ACC112 (cell line): Measurements from ENCODE around the gene ITGA7.

ENCODE experiments used
- H2AFZ ChIP-seq: fragments of 200-600 bp; sonication (generic); one replicate; pipeline ENCODE4 v1.6.0; 2017; ENCODE audit warnings: antibody characterized with exemption, low read length; ENCODE audit not compliant: unreplicated experiment
- H3K27ac ChIP-seq: fragments of 200-600 bp; sonication (generic); 2 replicates; pipeline ENCODE4 v1.5.1; 2014; ENCODE audit warnings: low read depth, mild to moderate bottlenecking, antibody characterized with exemption, low read length, moderate library complexity
- H3K27me3 ChIP-seq: fragments of 200-600 bp; sonication (generic); 2 replicates; pipeline ENCODE4 v1.6.1; 2014; ENCODE audit warnings: mild to moderate bottlenecking, antibody characterized with exemption, low read length, moderate library complexity, mixed read lengths; ENCODE audit not compliant: insufficient read depth
- H3K36me3 ChIP-seq: fragments of 200-600 bp; sonication (generic); 2 replicates; pipeline ENCODE4 v1.6.1; 2016; ENCODE audit warnings: mild to moderate bottlenecking, antibody characterized with exemption, low read length, moderate library complexity, mixed read lengths; ENCODE audit not compliant: insufficient read depth
- H3K4me1 ChIP-seq: fragments of 200-600 bp; sonication (generic); one replicate; pipeline ENCODE4 v1.6.1; 2016; ENCODE audit warnings: low read length, mixed read lengths; ENCODE audit not compliant: insufficient read depth, unreplicated experiment, control insufficient read depth
- H3K4me3 ChIP-seq: fragments of 200-600 bp; sonication (generic); 2 replicates; pipeline ENCODE4 v1.5.1; 2014; ENCODE audit warnings: mild to moderate bottlenecking, low read depth, low read length
- H3K79me2 ChIP-seq: fragments of 200-600 bp; sonication (generic); one replicate; pipeline ENCODE4 v1.6.0; 2016; ENCODE audit warnings: low read length; ENCODE audit not compliant: control insufficient read depth, unreplicated experiment, insufficient read depth

The ITGA7 gene

GRCh38 chr12:55698241-55698955 is 9.3 kb downstream of the ITGA7 start:
- H3K36me3 ChIP-seq = no peaks in the 10 kb centered on the region
- no peak overlapping the region for H3K27ac ChIP-seq
- no peak overlapping the region for H3K4me3 ChIP-seq
- peaks cover under 1% of the 10 kb centered on the region for H3K79me2 ChIP-seq
- peaks cover 13% of the 10 kb centered on the region for H3K4me1 ChIP-seq
- H2AFZ ChIP-seq = no peak overlapping the region
- no peaks in the 10 kb centered on the region for H3K27me3 ChIP-seq

GRCh38 chr12:55697686-55698085 is 10.0 kb downstream of the ITGA7 start:
- Histone ChIP-seq H3K4me1 (peaks cover 12% of the 10 kb centered on the region), H3K27ac (no peak overlapping the region), H2AFZ (no peak overlapping the region), H3K4me3 (no peak overlapping the region), H3K36me3 (no peaks in the 10 kb centered on the region), H3K79me2 (no peaks in the 10 kb centered on the region), H3K27me3 (no peaks in the 10 kb centered on the region)

- no peaks in the 10 kb centered on the region for H3K79me2 ChIP-seq
- peaks cover 12% of the 10 kb centered on the region for H3K4me1 ChIP-seq
- H3K36me3 ChIP-seq = no peaks in the 10 kb centered on the region
- H2AFZ ChIP-seq = no peak overlapping the region
- H3K27me3 ChIP-seq = no peaks in the 10 kb centered on the region
- no peak overlapping the region for H3K27ac ChIP-seq
- H3K4me3 ChIP-seq = no peak overlapping the region
These were observed 10.8 kb downstream of the ITGA7 start for GRCh38 chr12:55696796-55697462.

DNA sequence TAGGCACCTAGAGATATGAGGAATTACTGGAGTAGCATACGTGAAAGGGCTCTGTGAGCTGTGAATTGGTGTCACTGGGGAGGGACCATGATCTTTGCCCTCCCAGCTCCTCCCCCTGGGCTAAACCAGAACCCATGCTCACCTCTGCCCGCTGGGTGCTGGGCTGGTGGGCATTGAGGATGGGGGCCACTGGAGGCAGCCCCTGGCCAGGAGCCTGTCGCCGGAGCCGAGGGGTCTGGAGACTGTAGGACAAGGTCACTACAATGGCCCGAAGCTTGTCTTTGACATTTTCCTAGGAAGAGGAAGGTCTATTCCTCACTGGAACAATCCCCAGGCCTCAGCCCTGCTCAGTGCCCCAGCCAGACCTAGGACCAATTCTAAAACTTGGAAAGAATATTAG is 11.6 kb downstream of the ITGA7 start:
- no peak overlapping the region for H3K27ac ChIP-seq
- no peaks in the 10 kb centered on the region for H3K27me3 ChIP-seq
- H3K36me3 ChIP-seq = no peaks in the 10 kb centered on the region
- H3K4me3 ChIP-seq = no peak overlapping the region
- no peaks in the 10 kb centered on the region for H3K79me2 ChIP-seq
- H3K4me1 ChIP-seq = peaks cover 9% of the 10 kb centered on the region
- no peak overlapping the region for H2AFZ ChIP-seq

- H3K4me1 ChIP-seq = peaks cover under 1% of the 10 kb centered on the region
- no peaks in the 10 kb centered on the region for H3K27me3 ChIP-seq
- H3K4me3 ChIP-seq = no peak overlapping the region
- no peak overlapping the region for H3K27ac ChIP-seq
- no peak overlapping the region for H2AFZ ChIP-seq
- no peaks in the 10 kb centered on the region for H3K36me3 ChIP-seq
- no peaks in the 10 kb centered on the region for H3K79me2 ChIP-seq
These were observed 12.4 kb downstream of the ITGA7 start for GRCh38 chr12:55695349-55695748.

DNA sequence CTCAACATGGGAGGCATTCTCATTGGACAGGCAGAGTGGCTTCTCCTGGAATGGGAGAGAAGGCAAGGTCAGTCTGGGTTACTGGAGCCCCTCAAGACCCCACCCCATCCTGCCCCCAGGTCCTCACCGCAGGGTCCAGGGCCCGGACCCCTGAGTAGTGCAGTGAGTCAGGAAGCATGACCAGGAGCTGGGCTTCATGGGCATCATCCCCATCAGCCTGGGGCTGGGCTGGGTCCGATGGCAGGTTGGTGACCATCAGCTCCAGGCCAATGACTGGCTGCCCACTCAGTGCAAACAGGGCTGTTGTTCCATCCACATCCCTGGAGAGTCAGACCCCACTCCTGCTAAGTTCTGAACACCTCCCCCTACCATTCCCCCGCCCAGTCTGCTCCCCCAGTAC is 13.1 kb downstream of the ITGA7 start:
- no peaks in the 10 kb centered on the region for H3K4me1 ChIP-seq
- H3K27me3 ChIP-seq = no peaks in the 10 kb centered on the region

DNA sequence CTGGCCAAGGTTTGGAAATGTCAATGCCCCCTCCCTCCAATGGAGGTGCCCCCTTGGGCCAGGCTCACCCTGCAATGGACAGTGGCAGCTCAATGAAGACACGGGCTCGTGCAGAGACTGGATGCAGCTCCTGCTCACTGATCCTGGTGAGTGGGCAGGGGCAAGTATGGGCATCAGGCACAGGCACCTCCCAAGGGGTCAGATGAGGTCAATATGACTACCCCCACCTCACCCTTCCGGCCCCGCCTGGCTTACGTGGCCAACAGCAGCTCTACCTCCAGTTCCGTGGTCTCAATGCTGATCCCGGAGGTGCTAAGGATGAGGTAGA is 13.6 kb downstream of the ITGA7 start:
- no peaks in the 10 kb centered on the region for H3K4me1 ChIP-seq
- H3K27me3 ChIP-seq = no peaks in the 10 kb centered on the region
- H3K27ac ChIP-seq = no peak overlapping the region
- H3K36me3 ChIP-seq = no peaks in the 10 kb centered on the region
- no peak overlapping the region for H2AFZ ChIP-seq
- no peaks in the 10 kb centered on the region for H3K79me2 ChIP-seq
- no peak overlapping the region for H3K4me3 ChIP-seq

More for the DNA sequence above, 13.1 kb downstream of the ITGA7 start:
- Histone ChIP-seq H3K4me3 (no peak overlapping the region), H3K36me3 (no peaks in the 10 kb centered on the region), H2AFZ (no peak overlapping the region), H3K27ac (no peak overlapping the region), H3K79me2 (no peaks in the 10 kb centered on the region)

DNA sequence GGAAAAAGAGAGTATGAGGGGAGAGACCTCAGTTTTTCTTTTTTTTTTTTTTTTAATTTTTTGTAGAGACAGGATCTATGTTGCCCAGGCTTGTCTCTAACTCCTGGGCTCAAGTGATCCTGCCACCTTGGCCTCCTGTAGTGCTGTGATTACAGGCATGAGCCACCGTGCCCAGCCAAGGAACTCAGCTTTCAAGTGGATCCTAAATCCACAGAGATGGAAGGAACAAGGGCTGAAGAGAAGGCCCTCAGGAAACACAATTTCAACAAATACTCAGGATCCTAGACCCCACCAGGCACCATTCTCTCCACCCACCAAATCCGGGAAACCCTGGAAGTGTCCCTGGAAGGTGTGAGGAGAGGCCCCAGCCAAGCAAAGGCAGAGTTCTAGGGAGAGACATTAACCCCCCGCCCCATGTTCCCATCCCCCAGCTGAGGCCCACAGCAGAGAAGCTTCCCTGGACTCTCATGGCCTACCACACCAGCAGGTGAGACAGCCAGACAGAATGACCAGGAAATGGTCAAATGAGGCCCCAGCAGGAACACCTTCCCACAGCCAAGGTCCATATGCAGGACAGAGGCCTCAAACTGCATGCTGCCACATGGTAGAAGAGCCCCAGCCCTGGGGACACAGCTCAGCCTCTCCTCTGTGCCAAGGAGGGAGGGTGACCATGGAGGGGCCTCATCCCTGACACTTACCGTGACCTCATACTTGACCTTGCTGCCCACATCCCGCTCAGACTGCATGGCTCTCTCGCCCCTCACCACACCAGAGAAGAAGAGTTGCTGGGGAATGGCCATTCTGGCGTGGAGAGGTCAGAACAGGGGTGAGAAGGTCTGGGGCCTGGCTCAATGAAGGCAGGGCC is 14.1 kb downstream of the ITGA7 start:
- Histone ChIP-seq H3K4me3 (no peak overlapping the region), H3K27me3 (no peaks in the 10 kb centered on the region), H3K27ac (no peak overlapping the region)

GRCh38 chr12:55692631-55693322 is 14.9 kb downstream of the ITGA7 start:
- Histone ChIP-seq H3K36me3 (no peaks in the 10 kb centered on the region), H3K4me3 (no peak overlapping the region)

More for the DNA sequence above, 14.1 kb downstream of the ITGA7 start:
- no peaks in the 10 kb centered on the region for H3K4me1 ChIP-seq
- no peak overlapping the region for H2AFZ ChIP-seq
- no peaks in the 10 kb centered on the region for H3K36me3 ChIP-seq
- no peaks in the 10 kb centered on the region for H3K79me2 ChIP-seq

More at GRCh38 chr12:55692631-55693322, 14.9 kb downstream of the ITGA7 start:
- no peaks in the 10 kb centered on the region for H3K79me2 ChIP-seq
- H3K27me3 ChIP-seq = no peaks in the 10 kb centered on the region
- no peak overlapping the region for H2AFZ ChIP-seq
- no peak overlapping the region for H3K27ac ChIP-seq
- H3K4me1 ChIP-seq = no peaks in the 10 kb centered on the region
